ENCODE data around the gene CABP1.

GRCh38 chr12:120697344-120697743, 56.9 kb downstream of the CABP1 start:
- no peak for TF ChIP-seq EZH2phosphoT487 (conservative IDR thresholded peaks at IDR 0.05; ENCODE audit: low read length)
- TF ChIP-seq, protein P1, sequence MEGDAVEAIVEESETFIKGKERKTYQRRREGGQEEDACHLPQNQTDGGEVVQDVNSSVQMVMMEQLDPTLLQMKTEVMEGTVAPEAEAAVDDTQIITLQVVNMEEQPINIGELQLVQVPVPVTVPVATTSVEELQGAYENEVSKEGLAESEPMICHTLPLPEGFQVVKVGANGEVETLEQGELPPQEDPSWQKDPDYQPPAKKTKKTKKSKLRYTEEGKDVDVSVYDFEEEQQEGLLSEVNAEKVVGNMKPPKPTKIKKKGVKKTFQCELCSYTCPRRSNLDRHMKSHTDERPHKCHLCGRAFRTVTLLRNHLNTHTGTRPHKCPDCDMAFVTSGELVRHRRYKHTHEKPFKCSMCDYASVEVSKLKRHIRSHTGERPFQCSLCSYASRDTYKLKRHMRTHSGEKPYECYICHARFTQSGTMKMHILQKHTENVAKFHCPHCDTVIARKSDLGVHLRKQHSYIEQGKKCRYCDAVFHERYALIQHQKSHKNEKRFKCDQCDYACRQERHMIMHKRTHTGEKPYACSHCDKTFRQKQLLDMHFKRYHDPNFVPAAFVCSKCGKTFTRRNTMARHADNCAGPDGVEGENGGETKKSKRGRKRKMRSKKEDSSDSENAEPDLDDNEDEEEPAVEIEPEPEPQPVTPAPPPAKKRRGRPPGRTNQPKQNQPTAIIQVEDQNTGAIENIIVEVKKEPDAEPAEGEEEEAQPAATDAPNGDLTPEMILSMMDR (IDR thresholded peaks at IDR 0.05; ENCODE audit: insufficient read depth, low read length, poor library complexity, severe bottlenecking), result no peak

Measured in SU-DHL-6 (cell line).